GM19395 (cell line): ENCODE results near the gene NGB.
"Not testable (repeated sequence)": the region's sequence is repeated elsewhere in the genome, so short reads cannot be mapped to it uniquely, and the experiment has no call there.

ENCODE experiments used
- ATAC-seq: cut with Tn5 transposase; IDR thresholded peaks from one replicate; pipeline ENCODE4 v1.9.1; 2021; ENCODE audit warnings: mild to moderate bottlenecking, moderate library complexity; ENCODE audit not compliant: unreplicated experiment

Gene NGB

GRCh38 chr14:77296906-77297305 lies 25.9 kb upstream of the NGB start:
- no peak for ATAC-seq

- no peak for ATAC-seq
Observed at GRCh38 chr14:77296155-77296554, 25.1 kb upstream of the NGB start.

- ATAC-seq, result no peak
Observed at GRCh38 chr14:77290705-77291104, 19.7 kb upstream of the NGB start.

- ATAC-seq, result no peak
Observed at GRCh38 chr14:77286576-77286975, 15.6 kb upstream of the NGB start.

- no peak for ATAC-seq
Observed at GRCh38 chr14:77284466-77284865, 13.5 kb upstream of the NGB start.

GRCh38 chr14:77284066-77284465 lies 13.1 kb upstream of the NGB start:
- ATAC-seq, result no peak

GRCh38 chr14:77281852-77282410 lies 10.9 kb upstream of the NGB start:
- ATAC-seq, result no peak

- not testable (repeated sequence) for ATAC-seq
Observed at GRCh38 chr14:77280921-77281320, 9.9 kb upstream of the NGB start.

GRCh38 chr14:77279719-77280118 lies 8.7 kb upstream of the NGB start:
- ATAC-seq, result no peak

GRCh38 chr14:77278461-77279230 lies 7.6 kb upstream of the NGB start:
- no peak for ATAC-seq

- ATAC-seq, result no peak
Observed at GRCh38 chr14:77276959-77277358, 6.0 kb upstream of the NGB start.

GRCh38 chr14:77276295-77276935 lies 5.4 kb upstream of the NGB start:
- ATAC-seq, result no peak

- ATAC-seq, result no peak
Observed at GRCh38 chr14:77275601-77276017, 4.6 kb upstream of the NGB start.

GRCh38 chr14:77275041-77275580 lies 4.1 kb upstream of the NGB start:
- no peak for ATAC-seq

GRCh38 chr14:77273796-77274195 lies 2.8 kb upstream of the NGB start:
- no peak for ATAC-seq

GRCh38 chr14:77272261-77272660 lies 1.3 kb upstream of the NGB start:
- no peak for ATAC-seq

GRCh38 chr14:77270361-77271112 lies 469 bp downstream of the NGB start:
- ATAC-seq, result no peak

- ATAC-seq, result no peak
Observed at GRCh38 chr14:77268989-77269600, 1.9 kb downstream of the NGB start.

- ATAC-seq, result no peak
Observed at GRCh38 chr14:77267937-77268699, 2.9 kb downstream of the NGB start.

- no peak for ATAC-seq
Observed at GRCh38 chr14:77266336-77266735, 4.7 kb downstream of the NGB start.
